Mesenchymal stem cell (in vitro differentiated cells and primary cell): ENCODE measurements around the gene DSPP.

Experiments used
- DNase-seq: peaks from one replicate; pipeline ENCODE4 v3.0.0-alpha.2; 2013
- H2AFZ ChIP-seq: one replicate; pipeline ENCODE4 v1.6.1; 2013; ENCODE audit warnings: low read depth, mild to moderate bottlenecking, control low read depth, inconsistent platforms, low read length, moderate library complexity
- H2AK5ac ChIP-seq: 2 replicates; pipeline ENCODE4 v1.6.1; 2013; ENCODE audit warnings: low read length, moderate library complexity, mild to moderate bottlenecking, inconsistent platforms; ENCODE audit not compliant: severe bottlenecking
- H2BK120ac ChIP-seq: one replicate; pipeline ENCODE4 v1.6.1; 2013; ENCODE audit warnings: low read depth, mild to moderate bottlenecking, inconsistent platforms, low read length, moderate library complexity
- H2BK12ac ChIP-seq, 2 experiments: one replicate each; pipeline ENCODE4 v1.6.1; 2013; ENCODE audit warnings: inconsistent platforms in 2 of 2, low read length in 2 of 2, mild to moderate bottlenecking in 2 of 2, moderate library complexity in 2 of 2, control low read depth in 1 of 2
- H2BK15ac ChIP-seq: one replicate; pipeline ENCODE4 v1.6.1; 2013; ENCODE audit warnings: mild to moderate bottlenecking, low read depth, inconsistent platforms; ENCODE audit not compliant: poor library complexity, severe bottlenecking
- H2BK5ac ChIP-seq: 2 replicates; pipeline ENCODE4 v1.6.1; 2013; ENCODE audit warnings: low read depth, mild to moderate bottlenecking, low read length, control low read depth, inconsistent platforms; ENCODE audit not compliant: poor library complexity, severe bottlenecking
- H3K14ac ChIP-seq, 2 experiments: one replicate each; pipeline ENCODE4 v1.6.1; 2013; ENCODE audit warnings: inconsistent platforms in 2 of 2, low read length in 2 of 2, control low read depth in 1 of 2, mild to moderate bottlenecking in 1 of 2, moderate library complexity in 1 of 2
- H3K18ac ChIP-seq, 2 experiments: one replicate each; pipeline ENCODE4 v1.6.1; 2013; ENCODE audit warnings: inconsistent platforms in 2 of 2, low read length in 2 of 2, control low read depth in 1 of 2, low read depth in 1 of 2, mild to moderate bottlenecking in 1 of 2
- H3K23ac ChIP-seq, 2 experiments: one replicate each; pipeline ENCODE4 v1.6.1; 2013; ENCODE audit warnings: inconsistent platforms in 2 of 2, low read length in 2 of 2, mild to moderate bottlenecking in 2 of 2, moderate library complexity in 2 of 2, control low read depth in 1 of 2
- H3K27ac ChIP-seq: 2 replicates; pipeline ENCODE4 v1.5.1; 2013; ENCODE audit warnings: mild to moderate bottlenecking, moderate library complexity, low read length, control low read depth, inconsistent platforms; ENCODE audit not compliant: poor library complexity, severe bottlenecking
- H3K27me3 ChIP-seq, 2 experiments: 2 replicates each; pipeline versions ENCODE4 v1.6.1 to v1.7.0; 2013; ENCODE audit warnings: low read length in 2 of 2, mild to moderate bottlenecking in 2 of 2, moderate library complexity in 2 of 2, control low read depth in 1 of 2, inconsistent platforms in 1 of 2; ENCODE audit not compliant: control insufficient read depth in 1 of 2, insufficient read depth in 1 of 2
- H3K36me3 ChIP-seq, 2 experiments: 2 replicates each; pipeline versions ENCODE4 v1.6.1 to v1.7.0; 2013; ENCODE audit warnings: low read length in 2 of 2, control low read depth in 1 of 2, inconsistent platforms in 1 of 2, low read depth in 1 of 2, mild to moderate bottlenecking in 1 of 2; ENCODE audit not compliant: insufficient read depth in 2 of 2, control insufficient read depth in 1 of 2
- H3K4ac ChIP-seq, 2 experiments: one replicate each; pipeline ENCODE4 v1.6.1; 2013; ENCODE audit warnings: inconsistent platforms in 2 of 2, low read length in 2 of 2, mild to moderate bottlenecking in 2 of 2, moderate library complexity in 2 of 2, control low read depth in 1 of 2, low read depth in 1 of 2
- H3K4me1 ChIP-seq: 2 replicates; pipeline ENCODE4 v1.6.1; 2013; ENCODE audit warnings: low read depth, low read length, control low read depth; ENCODE audit not compliant: control insufficient read depth, insufficient read depth
- H3K4me2 ChIP-seq: 2 replicates; pipeline ENCODE4 v1.6.1; 2013; ENCODE audit warnings: low read length, mild to moderate bottlenecking, inconsistent platforms; ENCODE audit not compliant: poor library complexity, severe bottlenecking
- H3K4me3 ChIP-seq, 2 experiments: 2 replicates each; pipeline versions ENCODE4 v1.5.1 to v1.7.0; 2013; ENCODE audit warnings: low read length in 2 of 2, mild to moderate bottlenecking in 2 of 2, control low read depth in 1 of 2, low read depth in 1 of 2; ENCODE audit not compliant: insufficient read depth in 1 of 2
- H3K79me1 ChIP-seq: replicated peaks from 2 replicates; pipeline ENCODE4 v1.6.1; 2013; ENCODE audit warnings: mild to moderate bottlenecking, control low read depth, low read length, inconsistent platforms; ENCODE audit not compliant: poor library complexity, severe bottlenecking
- H3K9ac ChIP-seq: 2 replicates; pipeline ENCODE4 v1.7.0; 2013; ENCODE audit warnings: mild to moderate bottlenecking, low read length, moderate library complexity
- H3K9me3 ChIP-seq: 2 replicates; pipeline ENCODE4 v1.7.0; 2013; ENCODE audit warnings: mild to moderate bottlenecking, low read length; ENCODE audit not compliant: control insufficient read depth
- H4K8ac ChIP-seq: one replicate; pipeline ENCODE4 v1.6.1; 2013; ENCODE audit warnings: inconsistent platforms, mild to moderate bottlenecking, low read length, moderate library complexity
- H4K91ac ChIP-seq: one replicate; pipeline ENCODE4 v1.6.1; 2013; ENCODE audit warnings: mild to moderate bottlenecking, low read length, inconsistent platforms
- WGBS: methylation state at CpG from one replicate; pipeline ENCODE4 v1.1.7; 2013; ENCODE audit warnings: mixed read lengths; 5-methylcytosine and 5-hydroxymethylcytosine counted together

The DSPP gene

GRCh38 chr4:87580057-87580456 lies 28.3 kb upstream of the DSPP start:
- Histone ChIP-seq H2BK15ac (no peak overlapping the region), H2BK120ac (no peak overlapping the region), H3K4me3 (no peak overlapping the region), H3K23ac (no peak overlapping the region), H3K18ac (no peak overlapping the region), H3K79me1 (no peaks in the 10 kb centered on the region), H3K36me3 (no peaks in the 10 kb centered on the region), H3K9ac (no peak overlapping the region), H4K8ac (no peak overlapping the region), H3K4ac (no peak overlapping the region), H2AK5ac (no peak overlapping the region), H3K4me2 (no peak overlapping the region), H3K14ac (no peak overlapping the region), H3K27ac (no peak overlapping the region), H3K27me3 (no peaks in the 10 kb centered on the region), H2BK5ac (no peak overlapping the region), H4K91ac (no peak overlapping the region), H2AFZ (no peak overlapping the region), H3K4me1 (no peaks in the 10 kb centered on the region), H2BK12ac (no peak overlapping the region), H3K9me3 (no peaks in the 10 kb centered on the region)
- DNase-seq: no peak
- WGBS: 83% methylated on average over 3 of the region's 3 CpGs

- Histone ChIP-seq H2BK5ac (no peak overlapping the region), H3K9me3 (no peaks in the 10 kb centered on the region), H2BK15ac (no peak overlapping the region), H3K14ac (no peak overlapping the region), H2BK120ac (no peak overlapping the region), H4K91ac (no peak overlapping the region), H3K36me3 (no peaks in the 10 kb centered on the region), H3K23ac (no peak overlapping the region), H3K27me3 (no peaks in the 10 kb centered on the region), H2AK5ac (no peak overlapping the region), H3K27ac (no peak overlapping the region), H3K18ac (no peak overlapping the region), H3K79me1 (no peaks in the 10 kb centered on the region), H3K4me1 (no peaks in the 10 kb centered on the region), H2AFZ (no peak overlapping the region), H2BK12ac (no peak overlapping the region), H3K4ac (no peak overlapping the region), H3K9ac (no peak overlapping the region), H3K4me2 (no peak overlapping the region), H4K8ac (no peak overlapping the region), H3K4me3 (no peak overlapping the region)
- DNase-seq: no peak
- 100% methylated on average over 1 of the region's 2 CpGs for WGBS
These were observed 24.0 kb upstream of the DSPP start for GRCh38 chr4:87584222-87584908.

GRCh38 chr4:87589531-87589930 lies 18.8 kb upstream of the DSPP start:
- H3K27ac ChIP-seq: peak overlapping the region; percentile 83

GRCh38 chr4:87592124-87592523 lies 16.2 kb upstream of the DSPP start:
- Histone ChIP-seq H4K8ac (no peak overlapping the region), H3K18ac (no peak overlapping the region), H2AFZ (no peak overlapping the region), H4K91ac (no peak overlapping the region), H2BK15ac (no peak overlapping the region), H3K27me3 (no peaks in the 10 kb centered on the region), H3K27ac (no peak overlapping the region), H2BK5ac (no peak overlapping the region), H3K9ac (no peak overlapping the region), H2AK5ac (no peak overlapping the region), H3K36me3 (no peaks in the 10 kb centered on the region), H3K4me1 (no peaks in the 10 kb centered on the region), H3K14ac (no peak overlapping the region), H3K4me3 (no peak overlapping the region), H3K4me2 (no peak overlapping the region), H2BK120ac (no peak overlapping the region), H3K23ac (no peak overlapping the region), H2BK12ac (no peak overlapping the region), H3K9me3 (no peaks in the 10 kb centered on the region), H3K4ac (no peak overlapping the region), H3K79me1 (no peaks in the 10 kb centered on the region)
- DNase-seq: no peak
- WGBS: 82% methylated on average over 1 of the region's 2 CpGs

More at GRCh38 chr4:87589531-87589930, 18.8 kb upstream of the DSPP start:
- peak; percentile 89 for DNase-seq
- peak overlapping the region; percentile 42 for H3K4me2 ChIP-seq
- no peak overlapping the region for H2BK5ac ChIP-seq
- H3K4me1 ChIP-seq: no peaks in the 10 kb centered on the region
- H3K36me3 ChIP-seq: no peaks in the 10 kb centered on the region
- no peaks in the 10 kb centered on the region for H3K27me3 ChIP-seq
- no peaks in the 10 kb centered on the region for H3K79me1 ChIP-seq
- no peak overlapping the region for H2BK12ac ChIP-seq
- no peak overlapping the region for H4K91ac ChIP-seq
- H2AFZ ChIP-seq: no peak overlapping the region
- H3K9me3 ChIP-seq: no peaks in the 10 kb centered on the region
- H3K9ac ChIP-seq: peak overlapping the region; percentile 86
- no peak overlapping the region for H3K4ac ChIP-seq
- H3K4me3 ChIP-seq: peak overlapping the region in 1 of 2 experiments; percentile 32
- H3K23ac ChIP-seq: no peak overlapping the region
- no peak overlapping the region for H3K14ac ChIP-seq
- no peak overlapping the region for H3K18ac ChIP-seq
- no peak overlapping the region for H2AK5ac ChIP-seq
- H4K8ac ChIP-seq: no peak overlapping the region
- no peak overlapping the region for H2BK120ac ChIP-seq
- H2BK15ac ChIP-seq: no peak overlapping the region
